Activated naive CD4-positive, alpha-beta T cell treated with anti-CD3 and anti-CD28 coated beads for 36 hours (primary cell): ENCODE results near the gene NUPR1. TPM values are rescaled to one million over a fixed set of nuclear protein-coding genes. Genes with fewer than 3 reads are reported as not detected.
"Not testable (repeated sequence)": the region's sequence is repeated elsewhere in the genome, so short reads cannot be mapped to it uniquely, and the experiment has no call there.

Experiments
- CTCF ChIA-PET: fragments of 350-600 bp; sonication (Branson Sonifier 250); formaldehyde crosslinking; loops from one replicate; lab custom pipeline; 2021; ENCODE audit warnings: antibody characterized with exemption; lab: Charles Lee
- DNase-seq: peaks from one replicate; pipeline ENCODE4 v3.0.0-alpha.2; 2020
- H3K27ac Mint-ChIP-seq: one replicate; pipeline ENCODE4 v1.8.0; 2021; ENCODE audit warnings: mild to moderate bottlenecking, mixed read lengths
- H3K27me3 Mint-ChIP-seq: one replicate; pipeline ENCODE4 v1.8.0; 2021; ENCODE audit warnings: low read depth, mixed read lengths
- H3K36me3 Mint-ChIP-seq: one replicate; pipeline ENCODE4 v1.8.0; 2021; ENCODE audit warnings: low read depth, mixed read lengths
- H3K4me1 Mint-ChIP-seq: one replicate; pipeline ENCODE4 v1.8.0; 2021; ENCODE audit warnings: low read depth, mixed read lengths
- H3K4me3 Mint-ChIP-seq: one replicate; pipeline ENCODE4 v1.8.0; 2021; ENCODE audit warnings: mild to moderate bottlenecking, moderate library complexity, mixed read lengths
- H3K9me3 Mint-ChIP-seq: one replicate; pipeline ENCODE4 v1.8.0; 2021; ENCODE audit warnings: mixed read lengths
- intact Hi-C: fragments of 100-400 bp; cut with micrococcal nuclease; formaldehyde crosslinking; loops from one replicate; pipeline ENCODE4 v1.15.1; 2023
- total RNA-seq, 2 experiments: library from RNA; stranded (reverse); gene quantifications; one replicate each; pipeline ENCODE4 v1.2.3, GENCODE V29; 2021

NUPR1 gene
- total RNA-seq, 2 experiments from 2014 or later: not detected

- Mint-ChIP-seq H3K4me3 (no peak overlapping the region), H3K27me3 (no peaks in the 10 kb centered on the region), H3K36me3 (peaks cover 19% of the 10 kb centered on the region), H3K9me3 (peaks cover 8% of the 10 kb centered on the region), H3K4me1 (peaks cover 13% of the 10 kb centered on the region), H3K27ac (no peak overlapping the region)
- CTCF ChIA-PET: no interaction called here
- intact Hi-C loops: no loop called here
- no peak for DNase-seq
Measured at GRCh38 chr16:28569021-28569420, 30.2 kb upstream of the NUPR1 start.

GRCh38 chr16:28567292-28567691, 28.5 kb upstream of the NUPR1 start:
- peaks cover 13% of the 10 kb centered on the region for H3K4me1 Mint-ChIP-seq
- H3K4me3 Mint-ChIP-seq: no peak overlapping the region
- H3K27me3 Mint-ChIP-seq: no peaks in the 10 kb centered on the region
- no peak for DNase-seq
- peaks cover 17% of the 10 kb centered on the region for H3K36me3 Mint-ChIP-seq
- no peak overlapping the region for H3K27ac Mint-ChIP-seq
- CTCF ChIA-PET: no interaction called here
- H3K9me3 Mint-ChIP-seq: peaks cover 8% of the 10 kb centered on the region
- intact Hi-C loops: no loop called here

- CTCF ChIA-PET, H3K27ac Mint-ChIP-seq, H3K4me3 Mint-ChIP-seq, intact Hi-C loops, DNase-seq, H3K9me3 Mint-ChIP-seq, H3K27me3 Mint-ChIP-seq: not testable (repeated sequence)
- H3K36me3 Mint-ChIP-seq: peaks cover 17% of the 10 kb centered on the region
- H3K4me1 Mint-ChIP-seq: peaks cover 13% of the 10 kb centered on the region
Measured at GRCh38 chr16:28566233-28566925, 27.6 kb upstream of the NUPR1 start.

- Mint-ChIP-seq H3K27me3 (no peaks in the 10 kb centered on the region), H3K4me3 (no peak overlapping the region), H3K27ac (no peak overlapping the region), H3K4me1 (peaks cover 18% of the 10 kb centered on the region), H3K9me3 (peaks cover 8% of the 10 kb centered on the region), H3K36me3 (peaks cover 36% of the 10 kb centered on the region)
- no peak for DNase-seq
- intact Hi-C loops: no loop called here
- CTCF ChIA-PET: no interaction called here
Measured at GRCh38 chr16:28563218-28563617, 24.4 kb upstream of the NUPR1 start.

- H3K36me3 Mint-ChIP-seq: peaks cover 35% of the 10 kb centered on the region
- DNase-seq: no peak
- H3K27me3 Mint-ChIP-seq: no peaks in the 10 kb centered on the region
- H3K9me3 Mint-ChIP-seq: peaks cover 5% of the 10 kb centered on the region
- intact Hi-C loops: no loop called here
- H3K4me1 Mint-ChIP-seq: peaks cover 19% of the 10 kb centered on the region
- H3K4me3 Mint-ChIP-seq: no peak overlapping the region
- CTCF ChIA-PET: no interaction called here
- H3K27ac Mint-ChIP-seq: no peak overlapping the region
Measured at GRCh38 chr16:28562199-28562598, 23.4 kb upstream of the NUPR1 start.

- H3K27me3 Mint-ChIP-seq: no peaks in the 10 kb centered on the region
- intact Hi-C loops: no loop called here
- DNase-seq: no peak
- H3K4me3 Mint-ChIP-seq: no peak overlapping the region
- H3K36me3 Mint-ChIP-seq: peaks cover 35% of the 10 kb centered on the region
- CTCF ChIA-PET: no interaction called here
- H3K27ac Mint-ChIP-seq: no peak overlapping the region
- H3K9me3 Mint-ChIP-seq: peaks cover 4% of the 10 kb centered on the region
- peaks cover 25% of the 10 kb centered on the region for H3K4me1 Mint-ChIP-seq
Measured at GRCh38 chr16:28561557-28562187, 22.9 kb upstream of the NUPR1 start.

GRCh38 chr16:28558456-28558855, 19.7 kb upstream of the NUPR1 start:
- CTCF ChIA-PET: interaction anchor here (0.9 kb wide), 1 partner anchor 52 kb away, joined by 3 read pairs; the partner anchor contains the start of gene SULT1A1
- DNase-seq: no peak
- intact Hi-C loops: no loop called here
- Mint-ChIP-seq H3K9me3 (no peaks in the 10 kb centered on the region), H3K27ac (no peak overlapping the region), H3K4me1 (peaks cover 41% of the 10 kb centered on the region), H3K36me3 (peaks cover 25% of the 10 kb centered on the region), H3K4me3 (no peak overlapping the region), H3K27me3 (no peaks in the 10 kb centered on the region)

- H3K36me3 Mint-ChIP-seq: peaks cover 25% of the 10 kb centered on the region
- no peak overlapping the region for H3K27ac Mint-ChIP-seq
- peaks cover 42% of the 10 kb centered on the region for H3K4me1 Mint-ChIP-seq
- H3K4me3 Mint-ChIP-seq: no peak overlapping the region
- H3K9me3 Mint-ChIP-seq: no peaks in the 10 kb centered on the region
- no peaks in the 10 kb centered on the region for H3K27me3 Mint-ChIP-seq
- intact Hi-C loops: no loop called here
- DNase-seq: no peak
- CTCF ChIA-PET: no interaction called here
Measured at GRCh38 chr16:28556914-28557320, 18.1 kb upstream of the NUPR1 start.

GRCh38 chr16:28555561-28555960, 16.8 kb upstream of the NUPR1 start:
- H3K9me3 Mint-ChIP-seq: no peaks in the 10 kb centered on the region
- peaks cover 25% of the 10 kb centered on the region for H3K36me3 Mint-ChIP-seq
- H3K27ac Mint-ChIP-seq: peak overlapping the region; percentile 19
- peaks cover 42% of the 10 kb centered on the region for H3K4me1 Mint-ChIP-seq
- peak; percentile 30 for DNase-seq
- CTCF ChIA-PET: no interaction called here
- intact Hi-C loops: no loop called here
- no peak overlapping the region for H3K4me3 Mint-ChIP-seq
- no peaks in the 10 kb centered on the region for H3K27me3 Mint-ChIP-seq

- Mint-ChIP-seq H3K27ac (peak overlapping the region; percentile 62), H3K36me3 (peaks cover 21% of the 10 kb centered on the region), H3K4me1 (peaks cover 42% of the 10 kb centered on the region), H3K27me3 (no peaks in the 10 kb centered on the region), H3K9me3 (no peaks in the 10 kb centered on the region), H3K4me3 (peak overlapping the region; percentile 76)
- intact Hi-C loops: no loop called here
- CTCF ChIA-PET: interaction anchor here (1.0 to 1.2 kb wide), 2 partner anchors 61 to 64 kb away, joined by 3 read pairs; partner anchors contain the start of gene APOBR
- DNase-seq: no peak
Measured at GRCh38 chr16:28554634-28555423, 16.1 kb upstream of the NUPR1 start.

GRCh38 chr16:28553776-28554633, 15.2 kb upstream of the NUPR1 start, which contains the start of gene SGF29:
Gene SGF29 (plus strand): TSS chr16:28553920. CDS start chr16:28581070, 27,150 bp downstream.
- intact Hi-C loops: loop anchor here (1.0 kb wide), 1 partner anchor 270 kb away; no protein-coding TSS in a partner anchor
- H3K36me3 Mint-ChIP-seq: peaks cover 15% of the 10 kb centered on the region
- H3K27me3 Mint-ChIP-seq: no peaks in the 10 kb centered on the region

More at GRCh38 chr16:28553776-28554633, 15.2 kb upstream of the NUPR1 start, which contains the start of gene SGF29:
- Mint-ChIP-seq H3K9me3 (no peaks in the 10 kb centered on the region), H3K27ac (peak within 1 kb of the TSS; percentile 97), H3K4me3 (peak within 1 kb of the TSS; percentile 93), H3K4me1 (peaks cover 41% of the 10 kb centered on the region)
- peak; percentile 96 for DNase-seq
- CTCF ChIA-PET: interaction anchor here (1.0 to 1.2 kb wide), 2 partner anchors 60 to 63 kb away, joined by 3 read pairs; partner anchors contain the start of gene APOBR
